GM19372 (cell line): ENCODE measurements around the gene CMTM1.
"Not testable (repeated sequence)": the region's sequence is repeated elsewhere in the genome, so short reads cannot be mapped to it uniquely, and the experiment has no call there.

ENCODE experiments used
- ATAC-seq: cut with Tn5 transposase; IDR thresholded peaks from one replicate; pipeline ENCODE4 v1.9.1; 2021; ENCODE audit warnings: mild to moderate bottlenecking, low read depth, moderate library complexity; ENCODE audit not compliant: unreplicated experiment

The CMTM1 gene

GRCh38 chr16:66609139-66609510 is 42.9 kb downstream of the CMTM1 start:
- ATAC-seq = no peak

- no peak for ATAC-seq
These were observed 44.0 kb downstream of the CMTM1 start for GRCh38 chr16:66610111-66610820.

GRCh38 chr16:66611911-66612310 is 45.7 kb downstream of the CMTM1 start:
- ATAC-seq = not testable (repeated sequence)

- no peak for ATAC-seq
These were observed 46.2 kb downstream of the CMTM1 start for GRCh38 chr16:66612422-66612821.

DNA sequence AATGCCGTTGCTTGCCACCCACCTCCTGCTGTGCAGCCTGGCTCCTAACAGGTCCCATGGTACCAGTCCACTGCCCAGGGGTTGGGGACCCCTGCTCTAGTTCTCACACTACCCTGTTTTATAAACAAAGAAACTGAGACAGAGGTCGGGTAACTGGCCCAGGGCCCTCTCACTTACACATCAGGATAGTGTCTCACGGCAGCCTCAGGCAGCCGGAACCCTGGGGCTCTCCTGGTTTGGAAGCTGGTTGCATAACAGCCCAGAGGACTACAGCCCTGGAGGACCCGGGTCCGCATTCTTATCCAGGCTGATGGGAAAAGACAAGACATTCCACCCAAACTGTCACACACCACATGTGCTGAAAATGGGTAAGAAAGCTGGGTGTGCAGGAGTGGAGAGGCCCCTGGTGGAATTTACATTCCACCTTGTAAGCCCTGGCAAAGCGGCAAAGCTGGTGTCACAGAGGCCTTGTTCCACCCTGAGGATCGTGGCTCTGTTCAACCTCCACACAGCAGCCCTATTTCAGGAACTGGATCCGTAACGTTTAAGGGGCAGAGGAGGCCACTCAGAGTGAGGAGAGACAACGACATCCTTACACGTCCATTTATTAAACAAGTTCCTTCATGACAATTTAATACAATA is 48.0 kb downstream of the CMTM1 start:
- no peak for ATAC-seq

DNA sequence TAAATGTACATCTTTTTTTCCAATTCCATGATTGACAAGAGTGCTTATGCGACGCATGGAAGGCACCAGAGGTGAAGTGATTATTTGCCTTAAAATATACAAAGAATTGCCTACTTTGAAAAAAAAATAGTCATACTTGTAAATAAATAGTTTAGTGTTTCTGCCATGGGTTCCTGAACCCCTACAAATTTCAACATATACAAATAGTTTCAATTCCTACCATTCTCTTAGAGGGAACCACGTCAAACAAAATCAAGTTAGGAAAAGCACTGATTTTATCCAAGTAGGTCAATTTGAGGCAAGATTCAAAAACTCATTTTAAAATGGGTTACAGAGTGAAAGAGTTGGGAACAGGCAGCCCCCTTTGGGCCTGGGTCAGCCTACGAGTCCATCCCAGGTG is 49.9 kb downstream of the CMTM1 start:
- ATAC-seq = no peak

- no peak for ATAC-seq
These were observed 50.4 kb downstream of the CMTM1 start for GRCh38 chr16:66616592-66616991.

- ATAC-seq = no peak
These were observed 50.8 kb downstream of the CMTM1 start for GRCh38 chr16:66617010-66617434.

- no peak for ATAC-seq
These were observed 51.5 kb downstream of the CMTM1 start for GRCh38 chr16:66617728-66618127.

DNA sequence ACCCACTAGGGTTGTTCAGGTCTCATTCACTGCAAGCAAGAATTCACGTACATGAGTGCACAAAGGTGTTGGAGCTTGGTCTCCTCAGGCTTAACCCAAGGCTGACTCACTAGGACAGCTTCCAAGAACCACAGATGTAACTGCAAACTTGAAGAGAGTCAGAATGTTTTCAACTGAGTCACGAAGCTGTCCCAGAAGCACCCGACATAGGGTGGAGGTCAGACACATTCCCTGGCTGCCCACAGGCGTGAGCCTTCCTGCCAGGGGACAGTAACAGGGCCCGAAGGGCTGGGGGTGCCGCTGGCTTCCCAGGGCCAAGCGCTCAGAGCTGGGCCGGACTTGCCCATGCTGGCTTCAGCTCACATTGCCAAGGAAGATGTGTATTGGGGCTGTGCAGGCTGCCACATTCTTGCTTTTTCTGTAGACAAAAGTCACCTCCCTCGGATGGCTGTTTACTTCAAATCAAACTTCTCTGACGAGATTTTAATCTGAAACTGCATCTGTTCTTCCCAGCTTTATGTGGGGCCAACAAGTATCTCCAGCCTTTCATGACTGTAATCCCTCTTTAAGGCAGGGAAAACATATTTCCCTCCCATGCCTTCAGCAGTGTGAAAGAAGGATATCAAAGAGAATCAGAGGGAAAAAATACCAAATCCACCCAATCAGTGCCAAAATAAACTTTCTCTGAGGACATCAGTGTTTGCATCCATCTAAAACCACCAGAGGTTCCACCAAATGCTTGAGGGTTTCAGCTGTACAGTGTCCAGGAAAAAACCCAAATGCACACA is 52.5 kb downstream of the CMTM1 start:
- ATAC-seq = no peak

GRCh38 chr16:66619534-66620428 is 53.5 kb downstream of the CMTM1 start:
- ATAC-seq = no peak

DNA sequence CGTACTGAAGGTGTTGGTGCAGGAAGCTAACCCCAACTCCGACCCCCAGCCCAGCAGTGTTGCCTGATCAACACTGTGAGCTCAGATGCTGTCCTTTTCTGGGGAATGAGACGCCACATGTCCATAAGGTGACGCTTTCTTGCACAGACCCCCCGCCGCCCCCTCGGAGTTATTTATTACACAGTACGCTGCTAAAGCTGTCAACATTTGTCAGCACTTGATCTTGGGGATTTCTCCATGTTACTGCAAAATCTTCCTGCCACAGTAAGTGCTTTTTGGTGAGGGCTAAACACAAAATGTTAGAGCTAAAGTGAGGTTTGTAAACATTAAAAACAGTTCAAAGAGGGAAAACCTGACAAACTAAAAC is 54.2 kb downstream of the CMTM1 start:
- no peak for ATAC-seq

DNA sequence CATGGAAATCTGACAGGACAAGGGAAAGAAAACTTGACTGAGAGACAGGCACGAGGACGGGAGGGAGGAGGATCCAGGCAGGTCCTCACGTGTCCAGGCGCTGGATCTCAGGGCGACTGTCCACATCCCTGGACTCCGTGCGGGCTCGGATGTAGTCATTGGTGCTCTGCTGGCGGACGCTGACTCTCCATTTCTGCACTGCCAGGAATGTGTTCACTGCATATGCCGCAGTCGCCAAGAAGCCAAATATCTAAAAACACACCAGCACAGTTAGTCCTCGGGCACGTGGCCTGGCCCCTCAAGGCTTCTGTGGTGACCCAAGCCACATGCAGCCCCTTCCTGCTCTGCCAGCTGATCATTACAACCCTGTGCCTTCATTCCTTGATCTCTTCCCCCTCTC is 55.7 kb downstream of the CMTM1 start:
- ATAC-seq = no peak

DNA sequence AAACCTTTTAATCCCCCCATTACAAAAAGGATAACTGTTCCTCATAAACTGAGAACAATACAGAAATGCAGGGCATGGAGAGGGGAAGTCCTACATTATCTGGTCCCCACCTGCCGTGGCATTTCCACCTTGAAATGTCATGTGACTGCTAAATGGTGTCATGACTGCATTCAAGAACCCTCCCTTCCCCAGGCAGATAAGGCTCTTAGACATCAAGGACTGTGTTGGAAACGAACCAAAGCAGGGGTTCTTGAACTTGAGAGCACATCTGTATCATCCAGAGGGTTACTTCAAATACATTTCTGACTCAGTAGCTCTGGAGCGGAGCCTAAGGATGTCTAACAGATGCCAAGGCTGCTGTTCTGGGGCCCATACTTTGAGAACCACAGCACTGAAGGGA is 56.6 kb downstream of the CMTM1 start:
- no peak for ATAC-seq

DNA sequence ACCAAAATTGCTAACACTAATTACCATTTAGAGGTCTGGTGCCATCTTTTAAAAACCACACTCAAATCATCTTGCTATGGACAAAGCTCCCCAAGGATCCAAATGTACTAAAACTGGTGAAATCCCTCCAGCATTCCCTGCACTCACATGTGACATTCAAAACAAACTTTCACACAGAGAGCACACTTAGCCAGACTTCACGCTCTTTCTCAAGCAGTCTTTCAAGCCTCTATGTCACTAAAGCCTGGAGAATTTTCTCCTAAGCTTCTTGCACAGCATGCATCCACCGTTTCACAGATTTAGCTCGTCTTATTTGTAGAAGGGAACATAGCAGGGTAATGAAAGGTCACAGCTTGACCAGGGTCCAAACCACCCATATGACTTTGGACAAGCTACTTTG is 57.5 kb downstream of the CMTM1 start:
- ATAC-seq = no peak

DNA sequence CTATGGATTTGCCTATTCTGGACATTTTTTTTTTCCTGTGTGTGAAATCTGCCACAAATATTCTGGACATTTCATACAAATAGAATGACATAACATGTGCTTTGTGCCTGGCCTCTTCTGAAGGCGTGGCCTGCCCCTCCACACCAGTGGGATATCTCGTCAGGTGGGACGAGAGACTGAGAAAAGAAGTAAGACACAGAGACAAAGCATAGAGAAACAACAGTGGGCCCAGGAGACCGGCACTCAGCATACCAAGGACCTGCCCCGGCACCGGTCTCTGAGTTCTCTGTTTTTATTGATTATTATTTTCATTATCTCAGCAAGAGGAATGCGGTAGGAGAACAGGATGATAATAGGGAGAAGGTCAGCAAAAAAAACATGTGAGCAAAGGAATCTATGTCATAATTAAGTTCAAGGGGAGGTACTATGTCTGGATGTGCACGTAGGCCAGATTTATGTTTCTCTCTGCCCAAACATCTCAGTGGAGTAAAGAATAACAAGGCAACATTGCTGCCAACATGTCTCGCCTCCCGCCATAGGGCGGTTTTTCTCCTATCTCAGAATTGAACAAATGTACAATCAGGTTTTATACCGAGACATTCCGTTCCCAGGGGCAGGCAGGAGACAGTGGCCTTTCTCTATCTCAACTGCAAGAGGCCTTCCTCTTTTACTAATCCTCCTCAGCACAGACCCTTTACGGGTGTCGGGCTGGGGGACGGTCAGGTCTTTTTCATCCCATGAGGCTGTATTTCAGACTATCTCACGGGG is 61.6 kb downstream of the CMTM1 start:
- ATAC-seq = not testable (repeated sequence)
